Activated gamma-delta T cell treated with Interleukin-2 at 50 U/mL for 16 hours (primary cell): ENCODE results near the gene LRRC26.

Source experiments
- DNase-seq: peaks from one replicate; pipeline ENCODE4 v3.0.0-alpha.2; 2020

LRRC26 gene, protein sequence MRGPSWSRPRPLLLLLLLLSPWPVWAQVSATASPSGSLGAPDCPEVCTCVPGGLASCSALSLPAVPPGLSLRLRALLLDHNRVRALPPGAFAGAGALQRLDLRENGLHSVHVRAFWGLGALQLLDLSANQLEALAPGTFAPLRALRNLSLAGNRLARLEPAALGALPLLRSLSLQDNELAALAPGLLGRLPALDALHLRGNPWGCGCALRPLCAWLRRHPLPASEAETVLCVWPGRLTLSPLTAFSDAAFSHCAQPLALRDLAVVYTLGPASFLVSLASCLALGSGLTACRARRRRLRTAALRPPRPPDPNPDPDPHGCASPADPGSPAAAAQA

DNA sequence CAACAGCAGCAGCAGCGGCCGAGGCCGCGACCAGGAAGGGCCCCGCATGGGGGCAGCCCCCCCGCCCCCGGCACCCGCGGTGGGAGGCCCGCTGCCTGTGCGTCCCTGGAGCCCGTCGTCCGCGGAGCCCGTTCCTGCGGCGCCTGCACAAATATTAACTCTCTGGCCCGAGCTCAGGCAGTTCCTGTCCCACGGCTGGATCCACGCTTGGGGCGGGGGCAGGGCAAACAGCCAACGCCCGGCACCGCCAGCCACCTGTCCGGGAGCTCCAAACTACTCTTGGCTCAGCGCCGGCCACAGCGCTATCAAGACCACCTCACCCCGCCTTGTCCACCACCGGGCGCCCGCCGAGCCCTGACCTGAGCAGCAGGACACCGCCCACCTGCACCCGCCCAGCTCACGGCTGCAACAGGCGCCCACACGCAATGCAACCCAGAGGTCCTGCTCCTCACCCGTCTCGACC lies at the start of gene LRRC26:
LRRC26 (minus strand) TSS at position 156 of the 463 bp plus-strand sequence; CDS start at position 48, 108 bp downstream.
- no peak for DNase-seq

DNA sequence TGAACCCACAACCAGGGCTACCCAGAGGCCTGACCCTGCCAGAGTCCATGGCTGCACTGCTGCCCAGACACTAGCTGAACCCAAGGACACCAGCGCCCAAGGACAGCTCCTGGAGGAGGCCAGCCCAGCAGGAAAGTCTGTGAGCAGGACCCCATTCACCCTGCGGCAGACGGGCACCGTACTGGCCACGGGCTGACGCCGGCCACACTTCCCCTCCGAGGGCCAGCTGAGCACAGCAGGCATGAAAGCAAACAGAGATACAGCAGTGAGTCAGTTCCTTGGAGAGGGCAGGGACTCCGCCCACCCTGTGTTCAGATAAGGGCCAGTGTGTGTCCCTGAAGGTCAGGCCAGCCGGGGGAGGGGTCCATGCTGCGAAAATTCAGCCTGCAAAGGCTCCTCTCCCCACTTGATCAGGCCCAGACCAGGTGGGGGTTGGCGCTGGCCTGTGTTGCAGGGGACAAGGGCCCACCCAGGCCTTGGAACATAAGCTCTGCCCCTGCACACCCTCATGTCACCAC lies 49.0 kb upstream of the LRRC26 start:
- no peak for DNase-seq

DNA sequence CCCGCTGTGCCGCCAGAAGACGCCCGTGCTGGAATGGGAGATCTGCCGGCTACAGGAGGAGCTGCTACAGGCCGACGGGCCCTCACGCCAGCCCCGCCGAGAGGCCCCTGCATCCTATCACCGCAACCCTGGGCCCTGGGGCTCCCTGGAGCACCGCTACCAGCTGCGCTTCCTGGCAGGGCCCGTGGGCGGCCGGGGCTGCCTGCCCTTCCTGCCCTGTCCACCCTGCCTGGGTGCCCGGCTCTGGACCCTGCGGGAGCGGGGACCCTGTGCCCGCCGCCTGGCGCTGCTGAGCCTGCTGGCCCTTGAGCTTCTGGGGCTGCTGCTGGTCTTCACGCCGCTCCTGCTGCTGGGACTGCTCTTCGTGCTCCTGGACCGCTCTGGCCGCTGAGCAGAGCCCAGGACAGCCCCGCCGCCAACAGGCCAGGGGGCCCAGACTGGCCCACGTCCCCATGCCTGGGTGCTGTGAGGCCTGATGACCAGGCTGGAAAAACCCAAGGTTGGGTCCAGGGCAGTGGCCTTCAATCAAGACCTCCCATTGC lies 48.4 kb upstream of the LRRC26 start:
- DNase-seq = no peak

DNA sequence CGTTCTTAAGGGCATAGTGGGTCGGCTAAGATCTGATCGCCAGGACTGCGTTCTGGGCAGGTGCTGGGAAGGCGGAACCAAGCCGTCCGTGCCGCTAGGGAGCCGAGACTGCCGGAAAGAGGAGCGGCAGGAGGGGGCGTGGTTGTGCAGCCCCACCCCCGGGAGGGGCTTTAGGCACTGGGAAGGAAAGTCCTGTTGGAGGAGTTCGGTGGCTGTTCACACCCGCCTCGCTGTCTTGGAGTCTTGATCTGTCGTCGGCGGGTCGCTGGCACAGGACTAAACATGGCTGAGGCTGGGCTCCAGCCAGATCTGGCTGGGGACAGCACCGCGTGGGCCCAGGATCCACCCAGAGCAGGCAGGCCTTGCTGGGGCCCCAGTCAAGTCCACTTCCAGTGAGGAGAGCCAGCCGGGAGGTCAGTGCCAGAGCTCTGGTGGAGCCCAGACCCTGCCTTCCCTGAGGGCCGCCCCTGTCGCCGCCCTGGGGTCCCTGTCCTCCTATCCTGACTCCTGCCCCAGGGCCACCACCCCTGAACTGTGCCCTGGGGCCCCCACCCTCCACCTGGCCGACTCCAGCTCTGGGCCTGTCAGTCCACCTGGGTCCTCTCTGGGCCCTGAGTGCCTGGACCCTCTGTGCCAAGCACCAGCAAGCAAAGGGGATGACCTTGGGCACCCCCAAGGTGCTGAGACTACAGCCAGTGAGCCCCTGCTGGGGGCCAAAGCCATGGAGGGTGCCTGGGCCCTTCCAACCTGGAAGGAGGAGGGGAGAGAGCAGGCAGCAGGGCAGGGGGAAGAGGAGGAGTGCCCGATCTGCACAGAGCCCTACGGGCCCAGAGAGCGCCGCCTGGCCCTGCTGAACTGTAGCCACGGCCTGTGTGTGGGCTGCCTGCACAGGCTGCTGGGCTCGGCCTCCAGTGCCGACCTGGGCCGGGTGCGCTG lies 47.7 kb upstream of the LRRC26 start:
- no peak for DNase-seq

DNA sequence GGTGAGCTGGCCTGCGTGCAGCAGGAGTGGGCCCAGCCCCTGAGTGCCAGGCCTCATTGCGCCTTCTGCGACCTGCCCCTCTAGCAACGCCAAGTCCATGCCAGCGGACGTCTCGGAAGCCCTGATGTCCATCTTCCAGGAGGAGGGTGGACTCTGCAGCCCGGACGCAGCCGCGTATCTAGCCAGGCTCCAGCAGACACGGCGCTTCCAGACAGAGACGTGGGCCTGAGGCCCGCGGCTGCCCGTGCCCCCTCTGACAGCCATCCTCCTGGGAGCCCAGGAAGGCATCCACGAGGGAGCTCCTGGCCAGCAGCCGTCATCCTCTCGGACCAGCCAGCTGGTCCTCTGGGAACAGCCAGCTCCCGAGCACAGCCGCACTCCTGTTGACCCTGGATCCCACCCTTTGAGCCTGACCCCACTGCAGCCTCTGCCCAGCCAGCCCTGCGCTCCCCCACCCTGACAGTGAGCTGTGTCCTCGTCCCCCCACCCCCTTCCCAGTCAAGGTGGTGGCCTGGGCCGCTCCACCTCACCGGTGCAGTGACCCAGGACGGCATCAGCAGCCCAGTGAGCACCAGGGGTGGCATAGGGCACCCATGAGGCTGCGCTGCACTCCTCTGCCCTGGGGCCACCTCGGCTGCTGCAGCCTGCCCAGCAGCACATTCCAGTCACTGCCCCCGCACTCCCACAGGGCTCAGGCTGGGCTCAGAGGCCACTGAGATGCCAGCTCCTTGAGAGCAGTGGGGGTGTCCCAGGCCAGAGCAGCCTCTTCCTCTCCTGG lies 46.5 kb upstream of the LRRC26 start:
- DNase-seq = no peak

DNA sequence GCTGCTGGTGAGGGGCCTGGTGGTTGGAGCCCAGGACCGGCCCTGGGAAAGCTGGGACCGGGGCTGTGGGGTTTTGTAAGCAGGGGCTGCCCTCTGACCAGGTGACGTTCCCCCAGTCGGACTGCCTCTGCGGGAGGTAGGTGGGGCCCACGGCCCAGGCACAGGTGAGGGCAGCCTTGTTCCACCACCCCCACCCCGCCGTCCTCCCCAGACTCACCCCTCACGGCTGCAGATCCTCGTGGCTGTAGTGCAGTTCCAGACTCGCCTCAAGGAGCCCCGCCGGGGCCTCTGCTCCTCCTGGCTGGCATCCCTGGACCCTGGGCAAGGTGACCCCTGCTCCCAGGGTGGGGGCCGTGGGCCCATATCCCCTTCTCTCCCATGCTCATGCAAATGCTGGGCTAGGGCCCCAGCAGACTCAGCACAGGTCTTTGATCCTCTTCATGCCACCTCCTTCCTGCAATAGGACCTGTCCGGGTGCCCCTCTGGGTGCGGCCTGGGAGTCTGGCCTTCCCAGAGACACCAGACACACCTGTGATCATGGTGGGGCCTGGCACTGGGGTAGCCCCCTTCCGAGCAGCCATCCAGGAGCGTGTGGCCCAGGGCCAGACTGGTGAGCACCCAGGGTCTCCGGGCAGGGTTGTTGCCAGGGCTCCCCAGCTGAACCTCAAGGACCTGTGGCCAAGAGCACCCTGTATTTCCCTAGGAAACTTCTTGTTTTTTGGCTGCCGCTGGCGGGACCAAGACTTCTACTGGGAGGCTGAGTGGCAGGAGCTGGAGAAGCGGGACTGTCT lies 45.5 kb upstream of the LRRC26 start:
- DNase-seq = no peak

DNA sequence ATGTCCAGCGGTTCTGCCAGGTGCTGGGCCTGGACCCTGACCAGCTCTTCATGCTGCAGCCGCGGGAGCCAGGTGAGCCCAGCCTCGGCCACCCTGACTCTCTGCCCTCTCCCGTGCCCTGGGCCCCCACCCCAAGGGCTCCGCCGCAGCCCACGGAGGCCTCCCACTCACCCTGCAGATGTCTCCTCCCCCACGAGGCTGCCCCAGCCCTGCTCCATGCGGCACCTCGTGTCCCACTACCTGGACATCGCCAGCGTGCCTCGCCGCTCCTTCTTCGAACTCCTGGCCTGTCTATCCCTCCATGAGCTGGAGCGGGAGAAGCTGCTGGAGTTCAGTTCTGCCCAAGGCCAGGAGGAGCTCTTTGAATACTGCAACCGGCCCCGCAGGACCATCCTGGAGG lies 44.8 kb upstream of the LRRC26 start:
- DNase-seq = no peak

DNA sequence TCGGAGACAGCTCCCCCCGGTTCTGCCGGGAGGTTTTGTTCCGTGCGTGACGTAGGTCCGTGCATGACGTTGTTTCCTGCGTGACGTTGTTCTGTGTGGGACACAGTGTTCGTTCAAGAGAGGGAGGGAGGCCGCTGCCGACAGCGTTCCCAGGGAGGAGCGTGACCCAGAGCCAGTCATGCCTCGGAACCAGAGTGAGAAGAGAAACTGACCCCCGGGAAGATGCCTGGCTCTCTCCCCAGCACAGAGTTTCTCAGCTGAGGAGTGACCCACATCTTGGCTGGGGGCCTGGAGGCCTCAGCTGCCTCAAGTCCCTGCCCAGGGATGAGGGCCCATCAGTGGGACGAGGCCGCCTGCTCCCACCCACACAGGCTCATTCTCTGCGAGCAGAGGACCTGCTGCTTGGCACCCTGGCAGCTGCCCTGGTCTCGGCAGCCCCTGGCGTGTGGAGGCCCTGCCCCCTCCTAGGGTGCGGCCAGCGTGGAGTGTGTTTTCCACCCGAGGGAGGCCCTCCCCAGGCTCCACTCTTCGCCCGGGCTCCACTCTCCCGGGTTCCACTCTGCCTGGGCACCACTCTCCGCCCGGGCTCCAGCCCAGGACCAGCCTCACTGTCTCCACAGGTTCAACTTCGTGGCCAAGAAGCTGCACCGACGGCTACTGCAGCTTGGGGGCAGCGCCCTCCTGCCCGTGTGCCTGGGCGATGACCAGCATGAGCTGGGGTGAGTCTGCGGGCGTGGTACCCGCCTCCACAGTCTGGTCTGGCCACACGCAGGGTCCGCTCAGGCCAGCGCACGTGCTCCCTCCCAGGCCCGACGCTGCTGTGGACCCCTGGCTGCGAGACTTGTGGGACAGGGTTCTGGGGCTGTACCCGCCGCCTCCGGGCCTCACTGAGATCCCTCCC lies 43.6 kb upstream of the LRRC26 start:
- no peak for DNase-seq

DNA sequence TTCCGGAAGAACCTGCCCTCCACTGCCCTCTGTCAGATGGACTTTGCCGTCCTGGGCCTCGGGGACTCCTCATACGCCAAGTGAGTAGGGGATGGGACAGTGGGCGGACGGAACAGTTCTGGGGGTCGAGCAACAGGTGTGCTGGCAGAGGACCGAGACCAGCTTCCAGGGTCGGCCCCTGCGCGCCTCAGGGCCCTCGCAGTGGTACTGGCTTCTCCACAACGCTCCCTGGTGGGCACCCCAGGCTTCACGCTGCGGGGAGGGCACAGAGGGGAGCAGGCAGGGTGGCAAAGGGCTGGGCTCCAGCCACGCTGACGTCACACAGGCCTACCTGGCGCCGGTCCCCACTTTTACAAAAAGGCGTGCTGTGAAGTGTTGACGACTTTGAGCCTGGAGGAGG lies 42.7 kb upstream of the LRRC26 start:
- no peak for DNase-seq

DNA sequence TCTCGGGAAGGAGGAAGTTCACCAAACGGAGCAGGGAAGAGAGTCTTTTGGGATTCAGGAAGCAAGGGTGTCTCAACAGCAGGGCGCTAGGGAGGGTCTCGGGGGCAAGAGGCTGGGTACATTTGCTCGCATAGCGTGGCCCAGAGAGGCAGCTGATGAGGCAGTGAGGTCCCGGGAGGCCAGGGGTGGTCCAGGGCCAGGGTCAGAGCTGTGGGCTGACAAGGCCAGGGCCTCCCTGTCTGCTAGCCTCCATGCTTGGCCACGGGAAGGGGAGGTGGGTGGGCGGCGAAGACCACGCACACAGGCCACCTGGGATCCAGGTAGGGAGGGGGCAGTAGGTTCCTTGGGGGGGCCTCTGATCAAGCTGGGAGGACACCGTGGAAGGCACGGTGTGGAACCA lies 41.7 kb upstream of the LRRC26 start:
- no peak for DNase-seq

DNA sequence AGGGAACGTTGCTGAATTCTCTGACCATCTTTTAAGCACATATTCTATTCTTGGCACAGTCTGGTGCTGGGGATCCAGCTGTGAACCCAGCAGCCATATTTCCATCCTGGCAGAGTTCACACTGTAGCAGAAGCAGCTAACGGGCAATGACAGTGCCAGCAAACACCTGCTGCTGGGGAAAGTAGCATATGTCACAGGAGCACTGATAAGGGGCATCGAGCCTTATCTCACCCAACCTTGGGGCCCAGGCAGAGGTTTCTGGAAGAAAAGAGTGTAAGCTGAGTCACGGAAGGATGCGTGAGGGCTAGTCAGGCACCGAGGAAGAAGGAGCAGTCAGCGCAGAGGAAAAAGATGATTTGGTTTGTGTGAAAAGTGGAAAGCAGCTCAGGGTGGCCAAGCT lies 36.8 kb upstream of the LRRC26 start:
- DNase-seq = no peak

DNA sequence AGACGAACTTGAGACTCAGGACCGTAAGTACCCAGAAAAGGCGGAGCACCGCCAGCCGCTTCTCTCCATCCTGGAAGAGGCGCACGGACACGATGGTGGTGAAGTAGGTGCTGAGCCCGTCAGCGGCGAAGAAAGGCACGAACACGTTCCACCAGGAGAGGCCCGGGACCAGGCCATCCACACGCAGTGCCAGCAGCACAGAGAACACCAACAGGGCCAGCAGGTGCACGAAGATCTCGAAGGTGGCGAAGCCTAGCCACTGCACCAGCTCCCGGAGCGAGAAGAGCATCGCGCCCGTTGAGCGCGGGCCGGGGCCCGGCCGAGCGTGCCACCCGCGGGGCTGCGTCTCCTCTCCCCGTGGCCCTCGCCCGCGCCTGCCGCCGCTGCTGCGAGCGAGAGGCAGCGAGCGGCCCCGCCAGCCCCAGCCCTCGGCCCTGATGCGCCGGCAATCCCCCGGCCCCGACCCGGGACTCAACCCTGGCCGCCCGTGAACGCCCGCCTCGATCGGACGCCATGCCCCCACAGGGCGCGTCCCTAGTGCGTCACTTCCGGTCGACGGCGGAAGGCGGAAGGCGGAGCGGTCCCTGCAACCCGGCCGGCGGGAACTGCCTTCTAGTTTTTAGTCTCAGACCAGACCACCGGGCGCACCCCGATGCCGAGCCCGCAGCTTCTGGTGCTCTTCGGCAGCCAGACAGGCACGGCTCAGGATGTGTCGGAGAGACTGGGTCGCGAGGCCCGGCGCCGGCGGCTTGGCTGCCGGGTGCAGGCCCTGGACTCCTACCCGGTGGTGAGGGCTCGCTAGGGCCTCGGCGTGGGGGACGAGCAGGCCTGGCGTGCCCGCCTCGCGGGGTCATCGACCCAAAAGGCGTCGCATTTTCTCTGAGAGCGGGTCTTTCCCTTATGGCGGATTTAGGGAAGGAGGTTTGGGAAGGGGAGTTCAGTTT lies 35.5 kb upstream of the LRRC26 start, which contains the start of the genes NDOR1 and TMEM203:
NDOR1 (plus strand) TSS at position 575 of the 944 bp plus-strand sequence; CDS start at position 653, 78 bp downstream.
TMEM203 (minus strand) TSS at position 523 of the 944 bp plus-strand sequence; CDS start at position 289, 234 bp downstream.
- peak; percentile 92 for DNase-seq

DNA sequence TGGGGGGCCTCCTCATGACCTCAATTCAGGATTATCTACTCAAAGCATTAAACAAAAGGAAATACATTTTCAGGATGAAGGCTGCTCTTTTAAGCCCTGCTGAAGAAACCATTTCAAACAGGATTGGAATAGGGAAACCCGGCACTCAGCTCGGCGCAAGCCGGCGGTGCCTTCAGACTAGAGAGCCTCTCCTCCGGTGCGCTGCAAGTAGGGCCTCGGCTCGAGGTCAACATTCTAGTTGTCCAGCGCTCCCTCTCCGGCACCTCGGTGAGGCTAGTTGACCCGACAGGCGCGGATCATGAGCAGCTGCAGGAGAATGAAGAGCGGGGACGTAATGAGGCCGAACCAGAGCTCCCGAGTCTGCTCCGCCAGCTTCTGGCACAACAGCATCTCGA lies 34.9 kb upstream of the LRRC26 start:
- no peak for DNase-seq

DNA sequence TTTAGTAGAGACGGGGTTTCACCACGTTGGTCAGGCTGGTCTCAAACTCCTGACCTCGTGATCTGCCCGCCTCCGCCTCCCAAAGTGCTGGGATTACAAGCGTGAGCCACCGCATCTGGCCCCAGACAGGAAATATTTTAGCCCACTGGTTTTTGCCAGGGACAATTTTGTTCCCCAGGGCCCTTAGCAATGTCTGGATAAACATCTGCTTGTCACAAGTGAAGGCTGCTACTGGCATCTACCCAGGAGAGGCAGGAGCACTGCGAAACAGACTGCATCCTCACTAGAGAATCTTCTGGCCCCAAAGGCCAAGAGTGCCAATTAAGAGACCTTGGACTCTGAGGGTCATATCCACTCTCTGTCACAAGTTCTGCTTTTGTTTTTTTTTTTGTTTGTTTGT lies 33.1 kb upstream of the LRRC26 start:
- DNase-seq = no peak

DNA sequence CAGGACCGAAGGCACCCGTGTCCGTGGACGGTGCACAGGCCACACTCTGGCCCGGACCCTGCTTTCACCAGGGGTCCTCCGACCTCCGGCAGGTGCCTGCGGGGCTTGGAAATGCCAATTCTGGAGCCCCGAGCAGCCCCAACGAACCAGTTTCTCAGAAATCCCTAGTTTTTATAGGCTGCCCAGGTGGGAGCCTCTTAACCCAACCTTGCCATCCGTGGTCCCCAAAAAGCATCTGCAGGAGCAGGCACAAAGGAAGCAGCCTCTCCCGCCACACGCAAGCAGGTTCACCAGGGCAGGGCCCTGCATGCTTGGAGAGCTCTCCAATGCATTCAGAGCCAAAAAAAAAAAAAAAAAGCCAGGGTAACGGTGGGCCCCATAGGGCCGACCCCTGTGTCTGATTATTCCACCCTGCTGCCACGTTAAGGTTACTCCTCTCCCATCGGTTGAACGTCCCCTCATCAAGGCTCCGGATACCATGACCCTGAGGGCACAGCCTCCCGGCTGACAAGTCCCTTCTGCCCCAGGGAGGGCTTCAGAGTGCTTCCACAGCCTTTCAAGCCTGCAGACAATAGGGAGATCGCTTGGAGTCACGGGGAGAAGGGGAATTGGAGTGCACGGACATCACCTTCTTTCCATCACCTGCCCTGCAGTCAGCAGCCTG lies 31.5 kb upstream of the LRRC26 start:
- no peak for DNase-seq

DNA sequence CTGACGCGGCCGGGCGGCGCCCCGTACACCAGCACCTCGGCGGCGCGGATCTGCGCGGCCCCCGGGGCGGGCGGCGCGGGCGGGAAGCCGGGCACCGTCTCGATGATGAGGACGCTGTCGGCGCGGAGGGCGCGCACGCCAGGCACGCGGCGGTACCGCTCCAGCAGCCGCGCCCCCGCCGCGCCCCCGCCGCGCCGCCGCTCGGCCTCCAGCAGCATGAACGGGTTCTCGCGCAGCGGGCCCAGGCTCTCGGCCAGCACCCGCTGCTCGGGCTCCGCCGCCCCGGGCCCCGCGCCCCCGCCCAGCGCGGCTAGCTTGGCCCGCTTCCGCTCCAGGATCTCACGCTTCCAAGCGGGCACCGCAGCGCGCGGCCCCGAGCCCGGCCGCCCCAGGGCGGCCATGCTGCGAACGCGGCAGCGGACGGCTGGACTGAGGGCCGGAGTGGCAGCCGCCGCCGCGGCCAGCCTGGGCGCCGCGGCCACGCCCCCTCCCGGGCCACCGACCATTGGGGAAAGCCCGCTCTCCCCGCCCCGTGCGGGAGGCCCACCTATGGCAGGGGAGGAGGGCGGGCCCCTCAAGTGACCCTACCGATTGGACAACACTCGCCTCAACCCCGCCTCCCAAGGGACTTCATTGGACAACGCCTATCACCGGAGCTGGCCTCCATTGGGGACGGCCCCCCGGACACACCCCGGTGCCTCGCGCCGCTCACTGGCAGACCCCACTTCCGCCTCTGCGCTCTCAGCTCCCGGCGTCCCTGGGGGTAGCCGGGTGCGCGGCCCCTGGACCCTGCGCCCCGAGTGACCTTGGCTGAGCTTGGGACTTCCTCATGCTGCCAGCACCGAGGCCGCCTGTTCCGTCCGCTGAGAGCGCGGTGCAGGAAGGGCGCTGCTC lies 30.7 kb upstream of the LRRC26 start, which contains the start of gene TPRN:
TPRN (minus strand) TSS at position 431 of the 894 bp plus-strand sequence; CDS start at position 401, 30 bp downstream.
- DNase-seq = peak; percentile 99

DNA sequence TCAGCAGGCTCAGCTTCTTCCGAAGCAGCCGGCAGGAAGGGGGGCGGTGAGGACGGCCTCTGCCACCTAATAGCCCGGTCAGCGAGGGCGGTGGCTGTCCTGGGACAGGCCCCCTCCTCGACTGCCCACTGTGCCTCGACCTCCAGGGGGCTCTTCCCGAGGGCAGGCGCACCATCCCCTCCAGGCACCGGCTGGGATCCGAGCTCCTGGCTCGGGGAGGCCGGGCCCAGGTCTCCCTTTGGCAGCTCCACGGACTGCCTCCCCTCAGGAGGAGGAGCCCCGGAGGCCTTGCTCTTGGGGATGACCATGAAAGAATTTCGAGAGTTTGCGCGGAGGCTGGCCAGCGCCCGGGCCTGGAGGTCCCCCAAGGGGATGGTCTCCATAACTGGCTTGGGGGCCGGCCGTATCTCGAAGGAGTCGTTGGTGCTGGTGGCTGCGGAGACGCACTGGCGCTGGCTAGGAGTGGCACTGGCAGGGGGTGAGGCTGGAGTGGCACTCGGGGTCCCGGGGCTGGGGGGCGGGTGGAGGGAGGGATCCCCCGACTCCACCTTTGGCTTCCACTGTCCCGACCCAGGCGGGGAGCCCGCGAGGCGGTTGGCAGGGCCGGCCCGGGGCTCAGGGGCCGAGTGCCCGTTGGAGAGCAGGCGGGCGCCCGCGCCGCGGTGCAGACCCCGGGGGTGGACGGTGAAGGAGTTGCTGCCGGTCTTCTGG lies 29.7 kb upstream of the LRRC26 start:
- DNase-seq = no peak
